Measurements from ENCODE around the gene AZU1.

Gene AZU1

DNA sequence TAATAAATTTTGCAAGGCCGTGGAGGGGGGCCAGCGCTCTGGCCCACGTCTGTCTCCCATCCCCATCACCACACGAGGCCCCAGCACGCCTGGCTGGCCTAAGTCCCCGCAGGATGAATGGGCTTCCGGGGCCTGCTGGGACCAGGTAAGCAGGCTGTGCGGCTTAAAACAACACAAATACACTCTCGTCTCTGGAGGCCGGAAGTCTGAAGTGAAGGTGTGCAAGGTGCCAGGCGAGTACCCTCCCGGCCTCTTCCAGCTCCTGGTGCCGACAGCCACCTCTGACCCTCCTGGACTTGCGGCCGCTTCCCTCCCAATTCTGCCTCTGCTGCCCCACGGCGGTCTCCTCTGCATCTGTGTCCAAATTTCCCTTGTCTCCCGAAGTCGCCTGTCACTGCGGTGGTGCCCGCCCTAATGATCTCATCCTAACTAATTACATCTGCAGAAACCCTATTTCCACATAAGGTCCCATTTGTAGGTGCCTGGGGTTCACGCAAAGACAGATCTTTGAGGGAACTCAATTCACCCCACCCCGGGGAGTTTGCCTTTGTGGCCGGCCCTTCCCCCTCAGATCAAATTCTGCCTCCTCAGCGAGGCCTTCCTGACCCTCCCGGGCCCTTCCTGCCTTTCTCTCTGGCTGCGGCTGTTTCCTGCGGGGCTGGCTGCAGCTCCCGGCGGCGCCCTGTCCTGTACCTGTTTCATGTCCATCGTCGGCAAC is 38.5 kb upstream of the AZU1 start:
- Histone ChIP-seq H4K20me1 (ENCODE audit: low read depth, low read length) (no peaks in the 10 kb centered on the region), H3K9ac (ENCODE audit: low read length) (no peak overlapping the region), H3K9me2 (replicated peaks; ENCODE audit: insufficient read depth, low read length) (no peaks in the 10 kb centered on the region), H3K4me2 (ENCODE audit: low read depth, low read length, poor library complexity, severe bottlenecking) (no peak overlapping the region), H3K36me3 (ENCODE audit: low read length) (no peaks in the 10 kb centered on the region), H2AFZ (ENCODE audit: low read depth, low read length, severe bottlenecking) (no peak overlapping the region), H3F3A (ENCODE audit: insufficient read depth) (no peaks in the 10 kb centered on the region), H3K27me3 (ENCODE audit: low read length) (no peaks in the 10 kb centered on the region), H3K9me3 (ENCODE audit: insufficient read depth, low read length) (no peaks in the 10 kb centered on the region), H3K4me3 (ENCODE audit: insufficient read depth, low read length, poor library complexity, severe bottlenecking) (no peak overlapping the region), H3K79me2 (ENCODE audit: insufficient read depth, low read length) (no peaks in the 10 kb centered on the region), H3K27ac (ENCODE audit: low read depth, low read length) (no peak overlapping the region)
- TF ChIP-seq EZH2phosphoT487 (conservative IDR thresholded peaks at IDR 0.05; ENCODE audit: low read length), result no peak
- TF ChIP-seq, protein P1, sequence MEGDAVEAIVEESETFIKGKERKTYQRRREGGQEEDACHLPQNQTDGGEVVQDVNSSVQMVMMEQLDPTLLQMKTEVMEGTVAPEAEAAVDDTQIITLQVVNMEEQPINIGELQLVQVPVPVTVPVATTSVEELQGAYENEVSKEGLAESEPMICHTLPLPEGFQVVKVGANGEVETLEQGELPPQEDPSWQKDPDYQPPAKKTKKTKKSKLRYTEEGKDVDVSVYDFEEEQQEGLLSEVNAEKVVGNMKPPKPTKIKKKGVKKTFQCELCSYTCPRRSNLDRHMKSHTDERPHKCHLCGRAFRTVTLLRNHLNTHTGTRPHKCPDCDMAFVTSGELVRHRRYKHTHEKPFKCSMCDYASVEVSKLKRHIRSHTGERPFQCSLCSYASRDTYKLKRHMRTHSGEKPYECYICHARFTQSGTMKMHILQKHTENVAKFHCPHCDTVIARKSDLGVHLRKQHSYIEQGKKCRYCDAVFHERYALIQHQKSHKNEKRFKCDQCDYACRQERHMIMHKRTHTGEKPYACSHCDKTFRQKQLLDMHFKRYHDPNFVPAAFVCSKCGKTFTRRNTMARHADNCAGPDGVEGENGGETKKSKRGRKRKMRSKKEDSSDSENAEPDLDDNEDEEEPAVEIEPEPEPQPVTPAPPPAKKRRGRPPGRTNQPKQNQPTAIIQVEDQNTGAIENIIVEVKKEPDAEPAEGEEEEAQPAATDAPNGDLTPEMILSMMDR (IDR thresholded peaks at IDR 0.05; ENCODE audit: insufficient read depth, low read length, poor library complexity, severe bottlenecking), result no peak

DNA sequence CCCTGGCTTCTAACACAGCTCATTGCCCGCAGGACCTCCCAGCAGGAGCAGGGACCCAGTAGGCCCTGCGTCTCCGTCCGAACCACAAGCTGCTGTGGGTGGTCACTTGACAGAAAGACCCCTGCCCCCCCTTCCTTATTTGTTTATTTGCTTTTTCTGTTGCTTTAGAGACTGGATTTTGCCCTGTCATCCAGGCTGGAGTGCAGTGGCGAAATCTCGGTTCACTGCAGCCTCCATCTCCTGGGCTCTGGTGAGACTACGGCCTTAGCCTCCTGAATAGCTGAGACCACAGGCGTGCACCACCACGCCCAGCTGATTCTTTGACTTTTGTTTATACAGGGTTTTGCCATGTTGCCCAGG is 38.0 kb upstream of the AZU1 start:
- Histone ChIP-seq H3K4me2 (ENCODE audit: low read depth, low read length, poor library complexity, severe bottlenecking) (no peak overlapping the region), H3K27ac (ENCODE audit: low read depth, low read length) (no peak overlapping the region)

DNA sequence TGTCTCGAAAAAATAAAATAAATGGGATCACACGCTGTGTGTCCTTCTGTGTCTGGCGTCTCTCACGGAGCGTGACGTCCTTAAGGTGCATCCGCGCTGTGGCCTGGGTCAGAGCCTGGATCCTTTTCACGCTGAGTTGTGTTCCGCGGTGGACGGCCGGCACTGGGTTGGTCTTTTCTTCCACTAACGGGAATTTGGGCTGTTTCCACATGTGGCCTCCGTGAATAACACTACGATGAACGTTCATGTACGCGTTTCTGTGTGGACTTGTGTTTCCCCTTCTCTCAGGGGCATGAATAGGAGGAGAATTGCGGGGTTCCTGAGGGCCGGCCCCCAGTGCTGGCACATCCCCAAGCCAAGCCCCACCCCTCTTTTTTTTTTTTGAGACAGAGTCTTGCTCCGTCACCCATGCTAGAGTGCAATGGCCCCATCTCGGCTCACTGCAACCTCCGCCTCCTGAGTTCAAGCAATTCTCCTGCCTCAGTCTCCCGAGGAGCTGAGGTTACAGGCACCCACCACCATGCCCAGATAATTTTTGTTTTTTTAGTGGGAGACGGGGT is 36.5 kb upstream of the AZU1 start:
- no peak overlapping the region for H3K27ac ChIP-seq (ENCODE audit: low read depth, low read length)

More for the DNA sequence above, 38.0 kb upstream of the AZU1 start:
- H3K9me2 ChIP-seq (replicated peaks; ENCODE audit: insufficient read depth, low read length), result no peaks in the 10 kb centered on the region
- no peaks in the 10 kb centered on the region for H3F3A ChIP-seq (ENCODE audit: insufficient read depth)
- no peaks in the 10 kb centered on the region for H3K9me3 ChIP-seq (ENCODE audit: insufficient read depth, low read length)
- no peak overlapping the region for H3K9ac ChIP-seq (ENCODE audit: low read length)
- TF ChIP-seq EZH2phosphoT487 (conservative IDR thresholded peaks at IDR 0.05; ENCODE audit: low read length), result no peak
- TF ChIP-seq, protein P1 (IDR thresholded peaks at IDR 0.05; ENCODE audit: insufficient read depth, low read length, poor library complexity, severe bottlenecking), result no peak
- no peaks in the 10 kb centered on the region for H3K36me3 ChIP-seq (ENCODE audit: low read length)
- H3K4me3 ChIP-seq (ENCODE audit: insufficient read depth, low read length, poor library complexity, severe bottlenecking), result no peak overlapping the region
- H4K20me1 ChIP-seq (ENCODE audit: low read depth, low read length), result no peaks in the 10 kb centered on the region
- H3K79me2 ChIP-seq (ENCODE audit: insufficient read depth, low read length), result no peaks in the 10 kb centered on the region
- no peaks in the 10 kb centered on the region for H3K27me3 ChIP-seq (ENCODE audit: low read length)
- H2AFZ ChIP-seq (ENCODE audit: low read depth, low read length, severe bottlenecking), result no peak overlapping the region

More for the DNA sequence above, 36.5 kb upstream of the AZU1 start:
- Histone ChIP-seq H3K4me3 (ENCODE audit: insufficient read depth, low read length, poor library complexity, severe bottlenecking) (no peak overlapping the region), H3K9ac (ENCODE audit: low read length) (no peak overlapping the region), H3K36me3 (ENCODE audit: low read length) (no peaks in the 10 kb centered on the region), H3K27me3 (ENCODE audit: low read length) (no peaks in the 10 kb centered on the region), H3K9me3 (ENCODE audit: insufficient read depth, low read length) (no peaks in the 10 kb centered on the region), H3K79me2 (ENCODE audit: insufficient read depth, low read length) (no peaks in the 10 kb centered on the region), H3K4me2 (ENCODE audit: low read depth, low read length, poor library complexity, severe bottlenecking) (no peak overlapping the region), H4K20me1 (ENCODE audit: low read depth, low read length) (no peaks in the 10 kb centered on the region), H3K9me2 (replicated peaks; ENCODE audit: insufficient read depth, low read length) (no peaks in the 10 kb centered on the region), H3F3A (ENCODE audit: insufficient read depth) (no peaks in the 10 kb centered on the region), H2AFZ (ENCODE audit: low read depth, low read length, severe bottlenecking) (no peak overlapping the region)
- no peak for TF ChIP-seq EZH2phosphoT487 (conservative IDR thresholded peaks at IDR 0.05; ENCODE audit: low read length)
- TF ChIP-seq, protein P1 (IDR thresholded peaks at IDR 0.05; ENCODE audit: insufficient read depth, low read length, poor library complexity, severe bottlenecking), result no peak
